Forelimb muscle (tissue), 1 donor: Measurements from ENCODE around the gene HS3ST5. TPM values are rescaled to one million over a fixed set of nuclear protein-coding genes. Genes with fewer than 3 reads are reported as not detected.
"Not testable (repeated sequence)": the region's sequence is repeated elsewhere in the genome, so short reads cannot be mapped to it uniquely, and the experiment has no call there.

Experiments used
- DNase-seq: peaks from one replicate; pipeline ENCODE4 v3.0.0-alpha.2; 2013; ENCODE audit warnings: low read depth
- polyA plus RNA-seq: library from polyadenylated mRNA; unstranded; fragments of 120-200 nt; gene quantifications from one replicate; pipeline ENCODE4 v1.2.1, GENCODE V29; 2013; ENCODE audit not compliant: insufficient read length

HS3ST5 gene
- polyA plus RNA-seq, 1 donor: 0.54 TPM

GRCh38 chr6:114155763-114156162 lies 187.1 kb downstream of the HS3ST5 start:
- no peak for DNase-seq

- no peak for DNase-seq
These were observed 188.0 kb downstream of the HS3ST5 start for GRCh38 chr6:114154812-114155211.

GRCh38 chr6:114153448-114153847 lies 189.4 kb downstream of the HS3ST5 start:
- DNase-seq: no peak

- no peak for DNase-seq
These were observed 191.6 kb downstream of the HS3ST5 start for GRCh38 chr6:114151064-114151690.

GRCh38 chr6:114149182-114149581 lies 193.6 kb downstream of the HS3ST5 start:
- DNase-seq: not testable (repeated sequence)

- no peak for DNase-seq
These were observed 197.7 kb downstream of the HS3ST5 start for GRCh38 chr6:114144887-114145851.

GRCh38 chr6:114142258-114142657 lies 200.6 kb downstream of the HS3ST5 start:
- no peak for DNase-seq

GRCh38 chr6:114140416-114140815 lies 202.4 kb downstream of the HS3ST5 start:
- DNase-seq: no peak

GRCh38 chr6:114138577-114139248 lies 204.1 kb downstream of the HS3ST5 start:
- DNase-seq: no peak

GRCh38 chr6:114135363-114135971 lies 207.4 kb downstream of the HS3ST5 start:
- no peak for DNase-seq

GRCh38 chr6:114133816-114134215 lies 209.0 kb downstream of the HS3ST5 start:
- no peak for DNase-seq

GRCh38 chr6:114131945-114132344 lies 210.9 kb downstream of the HS3ST5 start:
- no peak for DNase-seq

GRCh38 chr6:114125576-114125975 lies 217.2 kb downstream of the HS3ST5 start:
- no peak for DNase-seq

- DNase-seq: no peak
These were observed 220.7 kb downstream of the HS3ST5 start for GRCh38 chr6:114121913-114122662.

GRCh38 chr6:114119056-114119455 lies 223.8 kb downstream of the HS3ST5 start:
- no peak for DNase-seq

GRCh38 chr6:114115652-114116051 lies 227.2 kb downstream of the HS3ST5 start:
- DNase-seq: no peak

- DNase-seq: no peak
These were observed 234.5 kb downstream of the HS3ST5 start for GRCh38 chr6:114108119-114109002.

- DNase-seq: no peak
These were observed 236.8 kb downstream of the HS3ST5 start for GRCh38 chr6:114106020-114106419.

- DNase-seq: no peak
These were observed 241.6 kb downstream of the HS3ST5 start for GRCh38 chr6:114101255-114101654.
